ENCODE results near the gene LMX1A. TPM values are rescaled to one million over a fixed set of nuclear protein-coding genes. Genes with fewer than 3 reads are reported as not detected.

LMX1A gene
- polyA plus RNA-seq, 3 donors = not detected

DNA sequence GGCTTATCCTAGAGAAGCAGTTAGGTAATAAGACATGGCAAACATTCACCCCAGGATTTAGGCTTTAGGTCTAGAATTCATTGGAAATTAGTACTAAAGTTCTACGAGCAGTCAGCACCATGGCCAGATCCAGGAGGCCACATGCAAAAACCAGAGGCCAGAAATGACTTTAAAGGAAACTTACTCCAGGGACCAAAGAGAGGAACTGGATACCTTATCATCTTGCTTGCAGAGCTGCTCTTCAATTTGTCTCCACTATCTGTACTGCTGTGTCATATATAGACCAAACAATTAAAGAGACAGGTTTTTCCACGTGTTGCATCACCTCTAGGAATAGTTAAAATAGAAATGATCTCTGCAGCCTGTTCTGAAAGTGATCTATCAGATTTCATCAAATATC is 127.8 kb downstream of the LMX1A start:
- H3K4me2 ChIP-seq (replicated peaks; ENCODE audit: extremely low read depth, low read length, poor library complexity, severe bottlenecking) = no peak overlapping the region
- H3K27me3 ChIP-seq (ENCODE audit: control insufficient read depth in 2 of 2, insufficient read depth in 2 of 2, low read length in 2 of 2) = peaks cover 3 to 7% of the 10 kb centered on the region in 2 donors
- intact Hi-C loops (cut with micrococcal nuclease) = no loop called here
- no peaks in the 10 kb centered on the region for H3K79me2 ChIP-seq (ENCODE audit: insufficient read depth, low read length)
- no peaks in the 10 kb centered on the region for H3K36me3 ChIP-seq (replicated peaks in 1 of 2; ENCODE audit: control insufficient read depth in 1 of 2, insufficient read depth in 2 of 2, low read length in 2 of 2)
- H3K4me3 Mint-ChIP-seq = no peak overlapping the region
- H3K27ac ChIP-seq (ENCODE audit: low read depth in 1 of 2, low read length in 2 of 2) = no peak overlapping the region
- no peaks in the 10 kb centered on the region for H4K20me1 ChIP-seq (ENCODE audit: insufficient read depth, low read length)
- H2AFZ ChIP-seq (ENCODE audit: insufficient read depth, low read depth, low read length, poor library complexity, severe bottlenecking) = no peak overlapping the region
- H3K4me3 ChIP-seq (replicated peaks in 1 of 3; ENCODE audit: low read depth in 2 of 3, low read length in 3 of 3) = no peak overlapping the region
- H3K4me1 ChIP-seq (ENCODE audit: control insufficient read depth in 1 of 2, insufficient read depth in 2 of 2, low read length in 2 of 2) = no peaks in the 10 kb centered on the region
- no peak overlapping the region for H3K9ac ChIP-seq (ENCODE audit: insufficient read depth, low read length, poor library complexity, severe bottlenecking)
- no peak overlapping the region for H3K27ac Mint-ChIP-seq
- WGBS (ENCODE audit: insufficient coverage) = 14% methylated on average over 1 of the region's 2 CpGs
- no peaks in the 10 kb centered on the region for H3K9me3 ChIP-seq (replicated peaks in 1 of 2; ENCODE audit: control insufficient read depth in 1 of 2, insufficient read depth in 1 of 2, low read length in 2 of 2)
- no peaks in the 10 kb centered on the region for H3K36me3 Mint-ChIP-seq
- no peak for DNase-seq
- H3K27me3 Mint-ChIP-seq (ENCODE audit: low read depth in 3 of 3) = peaks cover 7 to 9% (median 9%) of the 10 kb centered on the region in 3 donors
- no peaks in the 10 kb centered on the region for H3K4me1 Mint-ChIP-seq
- TF ChIP-seq CTCF (IDR thresholded peaks at IDR 0.05) = no peak
- no peaks in the 10 kb centered on the region for H3K9me3 Mint-ChIP-seq

GRCh38 chr1:165228111-165228655 is 128.3 kb downstream of the LMX1A start:
- H3K9me3 Mint-ChIP-seq = no peaks in the 10 kb centered on the region
- H3K27ac Mint-ChIP-seq = no peak overlapping the region
- intact Hi-C loops (cut with micrococcal nuclease) = no loop called here
- no peaks in the 10 kb centered on the region for H3K36me3 ChIP-seq (replicated peaks in 1 of 2; ENCODE audit: control insufficient read depth in 1 of 2, insufficient read depth in 2 of 2, low read length in 2 of 2)
- no peak overlapping the region for H3K4me3 Mint-ChIP-seq
- H3K4me2 ChIP-seq (replicated peaks; ENCODE audit: extremely low read depth, low read length, poor library complexity, severe bottlenecking) = no peak overlapping the region
- peaks cover 0 to 5% of the 10 kb centered on the region in 2 donors for H3K27me3 ChIP-seq (ENCODE audit: control insufficient read depth in 2 of 2, insufficient read depth in 2 of 2, low read length in 2 of 2)
- H3K4me1 ChIP-seq (ENCODE audit: control insufficient read depth in 1 of 2, insufficient read depth in 2 of 2, low read length in 2 of 2) = no peaks in the 10 kb centered on the region
- DNase-seq = no peak
- H3K36me3 Mint-ChIP-seq = no peaks in the 10 kb centered on the region
- 20% methylated on average over 1 of the region's 2 CpGs for WGBS (ENCODE audit: insufficient coverage)
- H4K20me1 ChIP-seq (ENCODE audit: insufficient read depth, low read length) = no peaks in the 10 kb centered on the region
- no peaks in the 10 kb centered on the region for H3K4me1 Mint-ChIP-seq
- no peak overlapping the region for H2AFZ ChIP-seq (ENCODE audit: insufficient read depth, low read depth, low read length, poor library complexity, severe bottlenecking)
- no peak for TF ChIP-seq CTCF (IDR thresholded peaks at IDR 0.05)
- no peak overlapping the region for H3K27ac ChIP-seq (ENCODE audit: low read depth in 1 of 2, low read length in 2 of 2)
- H3K9ac ChIP-seq (ENCODE audit: insufficient read depth, low read length, poor library complexity, severe bottlenecking) = no peak overlapping the region
- H3K9me3 ChIP-seq (replicated peaks in 1 of 2; ENCODE audit: control insufficient read depth in 1 of 2, insufficient read depth in 1 of 2, low read length in 2 of 2) = no peaks in the 10 kb centered on the region
- H3K4me3 ChIP-seq (replicated peaks in 1 of 3; ENCODE audit: low read depth in 2 of 3, low read length in 3 of 3) = no peak overlapping the region
- H3K27me3 Mint-ChIP-seq (ENCODE audit: low read depth in 3 of 3) = peaks cover 4% of the 10 kb centered on the region in 3 donors
- H3K79me2 ChIP-seq (ENCODE audit: insufficient read depth, low read length) = no peaks in the 10 kb centered on the region
